Spleen (tissue), 11 donors: ENCODE measurements around the gene C20orf144. TPM values are rescaled to one million over a fixed set of nuclear protein-coding genes. Genes with fewer than 3 reads are reported as not detected.
A peak's percentile ranks its signal among the peaks of the same experiment; 100 is the strongest.

Source experiments
- DNase-seq: peaks from one replicate; pipeline ENCODE4 v3.0.0-alpha.2; 2020
- H3K27ac ChIP-seq, 8 donors: fragments of 200-600 bp; sonication (generic) in 7 of 8; 1 replicate in 4 of 8; 2 replicates in 4 of 8; pipeline versions ENCODE4 v1.5.0 to v1.8.0; 2016 to 2021; ENCODE audit warnings: inconsistent platforms in 4 of 8, mild to moderate bottlenecking in 4 of 8, moderate library complexity in 1 of 8
- H3K27me3 ChIP-seq, 7 donors: fragments of 200-600 bp; sonication (generic) in 6 of 7; replicated peaks in 1 of 7; 1 replicate in 4 of 7; 2 replicates in 3 of 7; pipeline versions ENCODE4 v1.5.0 to v1.8.0; 2016 to 2021; ENCODE audit warnings: inconsistent platforms in 3 of 7, mild to moderate bottlenecking in 1 of 7
- H3K36me3 ChIP-seq, 6 donors: fragments of 200-600 bp; sonication (generic) in 5 of 6; 1 replicate in 4 of 6; 2 replicates in 2 of 6; pipeline versions ENCODE4 v1.5.0 to v1.8.0; 2016 to 2021; ENCODE audit warnings: inconsistent platforms in 2 of 6
- H3K4me1 ChIP-seq, 6 donors: fragments of 200-600 bp; sonication (generic) in 5 of 6; 1 replicate in 3 of 6; 2 replicates in 3 of 6; pipeline versions ENCODE4 v1.5.0 to v1.8.0; 2016 to 2021; ENCODE audit warnings: inconsistent platforms in 3 of 6
- H3K4me3 ChIP-seq, 8 donors: fragments of 200-600 bp; sonication (generic) in 7 of 8; 1 replicate in 4 of 8; 2 replicates in 4 of 8; pipeline versions ENCODE4 v1.5.0 to v1.8.0; 2016 to 2021; ENCODE audit warnings: inconsistent platforms in 4 of 8, mild to moderate bottlenecking in 4 of 8, moderate library complexity in 2 of 8
- H3K9me3 ChIP-seq, 8 donors: fragments of 200-600 bp; sonication (generic) in 7 of 8; 1 replicate in 4 of 8; 2 replicates in 4 of 8; pipeline versions ENCODE4 v1.5.0 to v1.8.0; 2016 to 2021; ENCODE audit warnings: inconsistent platforms in 4 of 8
- POLR2A ChIP-seq, 3 donors: fragments of 450-650 bp; IDR thresholded peaks; one replicate each; pipeline ENCODE4 v1.5.1; 2017; ENCODE audit warnings: antibody characterized with exemption in 3 of 3, mild to moderate bottlenecking in 1 of 3
- POLR2AphosphoS5 ChIP-seq, 3 donors: sonication (generic); formaldehyde crosslinking; IDR thresholded peaks; one replicate each; pipeline ENCODE4 v1.5.1; 2017; ENCODE audit warnings: antibody characterized with exemption in 3 of 3
- WGBS, 5 donors: extraction: QIAGEN DNeasy Blood & Tissue Kit in 3 of 5; methylation state at CpG; one replicate each; pipeline versions ENCODE4 v1.1.5 to v1.1.7; 2013 to 2018; 5-methylcytosine and 5-hydroxymethylcytosine counted together
- intact Hi-C: fragments of 100-400 bp; cut with DNase I; formaldehyde crosslinking; loops from one replicate; pipeline ENCODE4 v1.15.0; 2023; ENCODE audit warnings: low total_unique reads
- polyA plus RNA-seq, 3 donors: library from polyadenylated mRNA; stranded (reverse); fragments of 200-250 nt; gene quantifications; one replicate each; pipeline ENCODE4 v1.2.1, GENCODE V29; 2013
- total RNA-seq, 7 donors: library from RNA; depleted of rRNA in 3 of 7; stranded (reverse); fragments of >200 nt in 3 of 7; fragmentation: NEBNext Ultra II Directional in 4 of 7; extraction: Animal tissue kit (Norgen Biotek cat#: 25700) in 4 of 7; gene quantifications; one replicate each; pipeline versions ENCODE4 v1.1.0 to v1.2.1, GENCODE V29; 2016 to 2021
- TF ChIP-seq, protein P1 (sequence below), 11 experiments: fragments of 200-600 bp in 7 of 11; fragments of 450-650 bp in 4 of 11; sonication (generic) in 4 of 11; IDR thresholded peaks in 8 of 11; conservative IDR thresholded peaks in 3 of 11; 1 replicate in 7 of 11; 2 replicates in 4 of 11; pipeline versions ENCODE4 v1.4.0 to v1.8.0; 2016 to 2021; ENCODE audit warnings: antibody characterized with exemption in 11 of 11, inconsistent platforms in 4 of 11, mild to moderate bottlenecking in 1 of 11
- donor health status: healthy with polysubstance abuse.
- donor health status: DM: no; HTN: no; CAD: no; lungs with moderate emphysema.
- donor health status: DM: no; HTN: no; CAD: no.
- donor health status: Bipolar disorder and iron deficiency.
- donor health status: healthy.
- donor health status: DM: no; HTN: no; CAD: no.
- donor health status: DM: yes; HTN: yes; CAD: no.

Gene C20orf144
- total and polyA plus RNA-seq, 10 donors, result 0.06 to 0.14 (median 0.09) TPM; not detected in 7

GRCh38 chr20:33686100-33686983 is 24.2 kb downstream of the C20orf144 start, which contains the start of gene E2F1:
TSS of gene E2F1 (minus strand) at chr20:33686385. CDS start at chr20:33686264, 121 bp downstream.
- DNase-seq, result peak; percentile 98
- TF ChIP-seq POLR2AphosphoS5 (IDR thresholded peaks at IDR 0.05) (peak; percentile 56 to 80 (median 77)), POLR2A (IDR thresholded peaks at IDR 0.05) (no peak)
- TF ChIP-seq, protein P1, sequence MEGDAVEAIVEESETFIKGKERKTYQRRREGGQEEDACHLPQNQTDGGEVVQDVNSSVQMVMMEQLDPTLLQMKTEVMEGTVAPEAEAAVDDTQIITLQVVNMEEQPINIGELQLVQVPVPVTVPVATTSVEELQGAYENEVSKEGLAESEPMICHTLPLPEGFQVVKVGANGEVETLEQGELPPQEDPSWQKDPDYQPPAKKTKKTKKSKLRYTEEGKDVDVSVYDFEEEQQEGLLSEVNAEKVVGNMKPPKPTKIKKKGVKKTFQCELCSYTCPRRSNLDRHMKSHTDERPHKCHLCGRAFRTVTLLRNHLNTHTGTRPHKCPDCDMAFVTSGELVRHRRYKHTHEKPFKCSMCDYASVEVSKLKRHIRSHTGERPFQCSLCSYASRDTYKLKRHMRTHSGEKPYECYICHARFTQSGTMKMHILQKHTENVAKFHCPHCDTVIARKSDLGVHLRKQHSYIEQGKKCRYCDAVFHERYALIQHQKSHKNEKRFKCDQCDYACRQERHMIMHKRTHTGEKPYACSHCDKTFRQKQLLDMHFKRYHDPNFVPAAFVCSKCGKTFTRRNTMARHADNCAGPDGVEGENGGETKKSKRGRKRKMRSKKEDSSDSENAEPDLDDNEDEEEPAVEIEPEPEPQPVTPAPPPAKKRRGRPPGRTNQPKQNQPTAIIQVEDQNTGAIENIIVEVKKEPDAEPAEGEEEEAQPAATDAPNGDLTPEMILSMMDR (IDR thresholded peaks at IDR 0.05 in 8 of 11, conservative IDR thresholded peaks at IDR 0.05 in 3 of 11), result peak; percentile 6 to 80 (median 61)
- Histone ChIP-seq H3K9me3 (no peaks in the 10 kb centered on the region), H3K36me3 (no peaks in the 10 kb centered on the region), H3K27me3 (no peaks in the 10 kb centered on the region), H3K4me3 (peak within 1 kb of the TSS; percentile 13 to 75 (median 44)), H3K4me1 (peaks cover 8 to 62% (median 30%) of the 10 kb centered on the region in 6 donors), H3K27ac (peak within 1 kb of the TSS in 6 of 8 donors; percentile 15 to 74 (median 59))
- WGBS, 5 donors, result 2 to 20% (median 3%) methylated on average over 10 to 101 of the region's 101 CpGs
- intact Hi-C loops, result no loop called here

DNA sequence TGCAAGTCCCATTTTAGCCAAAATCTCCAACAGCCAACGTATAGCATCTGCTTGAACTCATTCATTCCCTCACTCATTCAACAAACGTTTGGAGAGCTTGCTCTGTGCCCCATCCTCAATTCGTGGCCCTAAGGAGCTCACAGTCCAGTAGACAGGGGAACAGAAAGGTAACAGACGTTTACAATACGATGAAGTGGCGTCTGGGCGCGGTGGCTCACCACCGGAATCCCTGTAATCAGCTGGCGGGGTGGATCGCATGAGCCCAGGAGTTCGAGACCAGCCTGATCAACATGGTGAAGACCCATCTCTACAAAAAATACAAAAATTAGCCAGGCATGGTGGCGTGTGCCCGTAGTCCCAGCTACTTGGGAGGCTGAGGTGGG is 24.8 kb downstream of the C20orf144 start:
- Histone ChIP-seq H3K4me3 (peak overlapping the region in 5 of 8 donors; percentile 36 to 75 (median 46)), H3K4me1 (peaks cover 8 to 62% (median 30%) of the 10 kb centered on the region in 6 donors), H3K27ac (peak overlapping the region in 4 of 8 donors; percentile 6 to 66 (median 60)), H3K36me3 (no peaks in the 10 kb centered on the region), H3K9me3 (no peaks in the 10 kb centered on the region), H3K27me3 (no peaks in the 10 kb centered on the region)
- DNase-seq, result no peak
- intact Hi-C loops, result no loop called here
- 82 to 86% (median 85%) methylated on average over 14 of the region's 14 CpGs for WGBS, 5 donors
- TF ChIP-seq POLR2A (IDR thresholded peaks at IDR 0.05), result no peak
- TF ChIP-seq POLR2AphosphoS5 (IDR thresholded peaks at IDR 0.05), result no peak

DNA sequence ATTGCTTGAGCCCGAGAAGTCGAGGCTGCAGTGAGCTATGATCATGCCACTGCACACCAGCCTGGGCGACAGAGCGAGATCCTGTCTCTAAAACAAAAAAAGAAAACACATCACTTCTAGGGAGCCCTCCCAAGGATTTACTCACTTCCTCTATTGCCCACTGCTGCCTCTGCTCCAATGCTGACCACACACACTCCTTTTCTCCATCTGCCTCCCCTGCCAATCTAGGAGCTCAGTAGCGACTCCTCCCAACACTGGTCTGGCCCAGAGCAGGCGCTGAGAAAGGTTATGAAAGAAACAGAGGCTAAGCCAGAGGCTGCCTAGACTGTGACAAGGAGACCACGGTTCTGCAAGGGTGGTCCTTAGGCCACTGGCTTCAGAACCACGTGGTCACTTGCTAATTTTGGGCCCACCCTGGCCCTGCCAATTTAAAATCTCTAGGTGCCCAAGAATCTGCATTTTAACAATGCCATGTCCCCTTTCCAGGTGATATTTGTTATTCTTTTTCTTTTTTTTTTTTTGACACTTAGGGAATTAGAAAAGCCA is 25.3 kb downstream of the C20orf144 start:
- Histone ChIP-seq H3K27ac (peak overlapping the region in 2 of 8 donors; percentile 58 to 66), H3K36me3 (no peaks in the 10 kb centered on the region), H3K27me3 (no peaks in the 10 kb centered on the region), H3K9me3 (no peaks in the 10 kb centered on the region), H3K4me3 (no peak overlapping the region), H3K4me1 (peaks cover 8 to 62% (median 30%) of the 10 kb centered on the region in 6 donors)
- TF ChIP-seq POLR2AphosphoS5 (IDR thresholded peaks at IDR 0.05), result no peak
- TF ChIP-seq, protein P1 (IDR thresholded peaks at IDR 0.05 in 8 of 11, conservative IDR thresholded peaks at IDR 0.05 in 3 of 11), result no peak
- no peak for TF ChIP-seq POLR2A (IDR thresholded peaks at IDR 0.05)
- intact Hi-C loops, result no loop called here
- no peak for DNase-seq
- WGBS, 5 donors, result 63 to 83% (median 77%) methylated on average over 8 of the region's 8 CpGs

- Histone ChIP-seq H3K27me3 (no peaks in the 10 kb centered on the region), H3K27ac (peak overlapping the region in 7 of 8 donors; percentile 2 to 61 (median 37)), H3K4me3 (no peak overlapping the region), H3K36me3 (no peaks in the 10 kb centered on the region), H3K4me1 (peaks cover 8 to 62% (median 30%) of the 10 kb centered on the region in 6 donors), H3K9me3 (no peaks in the 10 kb centered on the region)
- DNase-seq, result no peak
- 90 to 94% (median 93%) methylated on average over 3 of the region's 3 CpGs for WGBS, 5 donors
- intact Hi-C loops, result no loop called here
- no peak for TF ChIP-seq POLR2A (IDR thresholded peaks at IDR 0.05)
- TF ChIP-seq POLR2AphosphoS5 (IDR thresholded peaks at IDR 0.05), result no peak
- TF ChIP-seq, protein P1 (IDR thresholded peaks at IDR 0.05 in 8 of 11, conservative IDR thresholded peaks at IDR 0.05 in 3 of 11), result no peak
Observed at GRCh38 chr20:33687993-33688937, 26.1 kb downstream of the C20orf144 start.
